Measurements from ENCODE around the gene LRRC26.

DNA sequence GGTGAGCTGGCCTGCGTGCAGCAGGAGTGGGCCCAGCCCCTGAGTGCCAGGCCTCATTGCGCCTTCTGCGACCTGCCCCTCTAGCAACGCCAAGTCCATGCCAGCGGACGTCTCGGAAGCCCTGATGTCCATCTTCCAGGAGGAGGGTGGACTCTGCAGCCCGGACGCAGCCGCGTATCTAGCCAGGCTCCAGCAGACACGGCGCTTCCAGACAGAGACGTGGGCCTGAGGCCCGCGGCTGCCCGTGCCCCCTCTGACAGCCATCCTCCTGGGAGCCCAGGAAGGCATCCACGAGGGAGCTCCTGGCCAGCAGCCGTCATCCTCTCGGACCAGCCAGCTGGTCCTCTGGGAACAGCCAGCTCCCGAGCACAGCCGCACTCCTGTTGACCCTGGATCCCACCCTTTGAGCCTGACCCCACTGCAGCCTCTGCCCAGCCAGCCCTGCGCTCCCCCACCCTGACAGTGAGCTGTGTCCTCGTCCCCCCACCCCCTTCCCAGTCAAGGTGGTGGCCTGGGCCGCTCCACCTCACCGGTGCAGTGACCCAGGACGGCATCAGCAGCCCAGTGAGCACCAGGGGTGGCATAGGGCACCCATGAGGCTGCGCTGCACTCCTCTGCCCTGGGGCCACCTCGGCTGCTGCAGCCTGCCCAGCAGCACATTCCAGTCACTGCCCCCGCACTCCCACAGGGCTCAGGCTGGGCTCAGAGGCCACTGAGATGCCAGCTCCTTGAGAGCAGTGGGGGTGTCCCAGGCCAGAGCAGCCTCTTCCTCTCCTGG, 46.5 kb upstream of the LRRC26 start:
- TF ChIP-seq FOXM1 (IDR thresholded peaks at IDR 0.05; ENCODE audit: borderline replicate concordance) (no peak), SP1 (IDR thresholded peaks at IDR 0.05) (no peak), FOXA1 (IDR thresholded peaks at IDR 0.05) (no peak), L3MBTL2 (conservative IDR thresholded peaks at IDR 0.05) (no peak), BHLHE40 (IDR thresholded peaks at IDR 0.05; ENCODE audit: borderline replicate concordance) (no peak), HDGF (IDR thresholded peaks at IDR 0.05; ENCODE audit: borderline replicate concordance) (no peak), FOXK2 (IDR thresholded peaks at IDR 0.05) (no peak), ARNT (IDR thresholded peaks at IDR 0.05) (no peak), TARDBP (IDR thresholded peaks at IDR 0.05) (no peak), NFRKB (IDR thresholded peaks at IDR 0.05) (no peak), ELF4 (IDR thresholded peaks at IDR 0.05) (no peak), CTBP1 (IDR thresholded peaks at IDR 0.05; ENCODE audit: borderline replicate concordance) (no peak), SUZ12 (IDR thresholded peaks at IDR 0.05) (no peak)
- TF ChIP-seq, protein P1, sequence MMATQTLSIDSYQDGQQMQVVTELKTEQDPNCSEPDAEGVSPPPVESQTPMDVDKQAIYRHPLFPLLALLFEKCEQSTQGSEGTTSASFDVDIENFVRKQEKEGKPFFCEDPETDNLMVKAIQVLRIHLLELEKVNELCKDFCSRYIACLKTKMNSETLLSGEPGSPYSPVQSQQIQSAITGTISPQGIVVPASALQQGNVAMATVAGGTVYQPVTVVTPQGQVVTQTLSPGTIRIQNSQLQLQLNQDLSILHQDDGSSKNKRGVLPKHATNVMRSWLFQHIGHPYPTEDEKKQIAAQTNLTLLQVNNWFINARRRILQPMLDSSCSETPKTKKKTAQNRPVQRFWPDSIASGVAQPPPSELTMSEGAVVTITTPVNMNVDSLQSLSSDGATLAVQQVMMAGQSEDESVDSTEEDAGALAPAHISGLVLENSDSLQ (IDR thresholded peaks at IDR 0.05): no peak
